ENCODE data around the gene PLD3. TPM values are rescaled to one million over a fixed set of nuclear protein-coding genes. Genes with fewer than 3 reads are reported as not detected.
"Not testable (repeated sequence)": the region's sequence is repeated elsewhere in the genome, so short reads cannot be mapped to it uniquely, and the experiment has no call there.

PLD3 gene
- total RNA-seq, 1 donor from 2014 or later = 169 TPM

GRCh38 chr19:40357640-40358039 lies 9.1 kb downstream of the PLD3 start:
- DNase-seq (ENCODE audit: missing footprints) (no peak), ATAC-seq (no peak)
- intact Hi-C loops (cut with DNase I) = no loop called here

GRCh38 chr19:40358773-40359172 lies 10.3 kb downstream of the PLD3 start:
- intact Hi-C loops (cut with DNase I) = no loop called here
- DNase-seq (ENCODE audit: missing footprints) = no peak
- no peak for ATAC-seq

GRCh38 chr19:40360020-40360707 lies 11.7 kb downstream of the PLD3 start:
- DNase-seq (ENCODE audit: missing footprints) (no peak), ATAC-seq (no peak)
- intact Hi-C loops (cut with DNase I) = no loop called here

GRCh38 chr19:40360708-40361241 lies 12.3 kb downstream of the PLD3 start:
- peak; percentile 37 for ATAC-seq
- no peak for DNase-seq (ENCODE audit: missing footprints)
- intact Hi-C loops (cut with DNase I) = no loop called here

- ATAC-seq = no peak
- intact Hi-C loops (cut with DNase I) = no loop called here
- no peak for DNase-seq (ENCODE audit: missing footprints)
Observed at GRCh38 chr19:40362160-40362559, 13.7 kb downstream of the PLD3 start.

GRCh38 chr19:40363069-40363468 lies 14.6 kb downstream of the PLD3 start:
- intact Hi-C loops (cut with DNase I) = no loop called here
- DNase-seq (ENCODE audit: missing footprints) (no peak), ATAC-seq (no peak)

GRCh38 chr19:40365010-40365409 lies 16.5 kb downstream of the PLD3 start:
- no peak for ATAC-seq
- intact Hi-C loops (cut with DNase I) = no loop called here
- no peak for DNase-seq (ENCODE audit: missing footprints)

- peak; percentile 74 for ATAC-seq
- DNase-seq (ENCODE audit: missing footprints) = peak; percentile 77
Observed at GRCh38 chr19:40365613-40366401, 17.3 kb downstream of the PLD3 start.

GRCh38 chr19:40366697-40367561 lies 18.4 kb downstream of the PLD3 start:
- intact Hi-C loops (cut with DNase I) = no loop called here
- ATAC-seq (no peak), DNase-seq (ENCODE audit: missing footprints) (peak; percentile 65)

More at GRCh38 chr19:40365613-40366401, 17.3 kb downstream of the PLD3 start:
- intact Hi-C loops (cut with DNase I) = no loop called here

- peak; percentile 64 for DNase-seq (ENCODE audit: missing footprints)
- intact Hi-C loops (cut with DNase I) = no loop called here
- ATAC-seq = no peak
Observed at GRCh38 chr19:40367577-40368434, 19.3 kb downstream of the PLD3 start.

- intact Hi-C loops (cut with DNase I) = no loop called here
- ATAC-seq (no peak), DNase-seq (ENCODE audit: missing footprints) (no peak)
Observed at GRCh38 chr19:40369797-40370196, 21.3 kb downstream of the PLD3 start.

GRCh38 chr19:40370253-40370652 lies 21.8 kb downstream of the PLD3 start:
- ATAC-seq; DNase-seq (ENCODE audit: missing footprints); intact Hi-C loops (cut with DNase I): not testable (repeated sequence)

- intact Hi-C loops (cut with DNase I) = no loop called here
- DNase-seq (ENCODE audit: missing footprints) = no peak
- ATAC-seq = no peak
Observed at GRCh38 chr19:40370997-40371801, 22.7 kb downstream of the PLD3 start.

GRCh38 chr19:40371802-40372122 lies 23.3 kb downstream of the PLD3 start:
- DNase-seq (ENCODE audit: missing footprints) (no peak), ATAC-seq (no peak)
- intact Hi-C loops (cut with DNase I) = no loop called here

- ATAC-seq (no peak), DNase-seq (ENCODE audit: missing footprints) (no peak)
- intact Hi-C loops (cut with DNase I) = no loop called here
Observed at GRCh38 chr19:40374084-40374483, 25.6 kb downstream of the PLD3 start.

GRCh38 chr19:40376286-40376862 lies 27.9 kb downstream of the PLD3 start:
- DNase-seq (ENCODE audit: missing footprints) = peak; percentile 64
- intact Hi-C loops (cut with DNase I) = no loop called here
- no peak for ATAC-seq

GRCh38 chr19:40377876-40378385 lies 29.4 kb downstream of the PLD3 start:
- ATAC-seq = no peak
- intact Hi-C loops (cut with DNase I) = no loop called here
- DNase-seq (ENCODE audit: missing footprints) = no peak
